Activated gamma-delta T cell treated with Interleukin-2 at 50 U/mL for 16 hours (primary cell): Measurements from ENCODE around the gene OR5L1.

Experiments used
- DNase-seq: peaks from one replicate; pipeline ENCODE4 v3.0.0-alpha.2; 2020

Gene OR5L1

DNA sequence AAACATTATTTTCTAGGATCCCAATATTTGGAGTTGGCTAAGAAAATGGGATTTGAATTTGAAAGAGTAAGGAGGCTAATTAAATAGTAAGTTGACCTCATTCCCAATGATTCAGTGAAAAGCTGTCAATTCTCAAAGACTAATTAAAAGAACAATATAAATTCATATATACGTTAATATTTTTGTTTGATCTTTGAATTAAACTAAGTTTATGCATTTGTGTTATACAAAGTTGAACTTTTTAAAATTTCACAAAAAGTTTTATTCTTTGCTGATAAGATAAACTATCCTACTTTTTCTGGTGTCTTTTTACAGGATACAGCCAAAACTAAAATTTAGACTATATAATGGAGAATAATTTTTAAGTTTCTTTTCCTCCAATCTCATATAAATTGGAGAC lies at the start of gene OR5L1:
Gene OR5L1, plus strand, starts transcription at position 301 of the 400 bp plus-strand sequence. CDS start 100 bp downstream, outside the sequence.
- no peak for DNase-seq

DNA sequence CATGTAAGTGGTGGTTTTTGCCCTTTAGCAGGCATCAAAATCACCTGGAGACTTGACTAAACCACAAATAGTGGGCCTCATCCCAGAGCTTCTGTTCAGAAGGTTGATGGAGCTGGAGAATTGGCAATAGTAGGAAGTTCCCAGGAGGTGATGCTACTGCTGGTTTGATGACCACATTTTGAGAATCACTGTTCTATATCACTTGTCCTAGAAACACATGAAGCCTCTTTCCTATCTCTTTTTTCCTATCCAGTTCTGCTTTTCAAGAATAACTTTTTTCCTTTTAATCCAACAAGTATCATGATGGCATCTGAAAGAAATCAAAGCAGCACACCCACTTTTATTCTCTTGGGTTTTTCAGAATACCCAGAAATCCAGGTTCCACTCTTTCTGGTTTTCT lies 38.0 kb upstream of the OR5L1 start, which contains the start of gene OR5D13:
Gene OR5D13, plus strand, starts transcription at position 301 of the 400 bp plus-strand sequence. Its CDS starts 0 bp downstream, at position 301.
- DNase-seq = no peak

DNA sequence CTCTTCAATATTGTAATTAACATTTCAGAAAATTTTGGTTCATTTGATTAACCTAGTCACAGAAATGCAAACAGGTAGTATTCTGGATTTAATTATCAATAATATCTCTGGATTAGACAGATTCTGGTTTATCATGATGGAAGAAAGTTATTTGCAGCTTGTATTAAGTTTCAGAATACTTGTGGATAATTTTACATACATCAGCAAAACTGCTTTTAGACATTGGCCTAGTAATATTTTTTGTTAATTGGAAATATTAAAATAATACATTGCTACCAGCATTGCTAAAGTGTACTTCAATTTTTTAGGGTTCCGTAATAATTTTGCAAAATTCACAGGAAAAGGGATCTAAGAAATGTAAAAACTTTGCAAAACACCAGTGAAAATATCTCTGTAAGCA lies 19.6 kb upstream of the OR5L1 start:
- no peak for DNase-seq

DNA sequence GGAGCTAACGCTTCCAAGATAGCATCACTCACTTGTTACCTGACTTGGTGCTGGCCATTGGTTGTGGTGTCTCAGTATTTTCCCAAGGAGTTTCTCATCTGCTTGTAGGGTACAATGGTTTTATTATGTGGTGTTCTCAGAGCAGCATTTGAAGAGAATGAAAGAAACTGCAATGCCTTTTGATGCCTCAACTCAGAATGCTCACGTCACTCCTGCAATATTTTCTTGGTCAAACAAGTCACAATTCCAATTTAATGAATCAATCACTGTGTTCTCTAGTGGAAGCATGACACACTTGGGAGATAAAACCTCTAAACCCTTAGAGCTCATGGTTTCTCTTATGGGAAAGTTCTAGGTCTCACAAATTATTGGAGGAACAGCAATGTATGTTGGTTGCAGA lies 17.8 kb upstream of the OR5L1 start:
- DNase-seq = no peak

DNA sequence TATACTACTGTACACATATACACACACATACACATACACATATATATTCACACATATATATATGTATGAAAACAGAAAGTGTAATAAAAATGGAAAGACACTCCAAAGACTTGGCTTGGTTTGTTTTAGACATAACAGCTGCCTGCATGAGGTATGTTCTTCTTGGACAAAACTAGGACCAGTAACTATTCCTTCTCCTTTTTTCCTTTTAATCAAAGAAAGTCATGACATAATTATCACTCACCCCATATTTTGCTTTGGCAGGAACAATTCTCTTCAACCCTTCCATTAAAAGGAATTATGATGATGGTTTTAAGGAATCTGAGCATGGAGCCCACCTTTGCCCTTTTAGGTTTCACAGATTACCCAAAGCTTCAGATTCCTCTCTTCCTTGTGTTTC lies 15.9 kb upstream of the OR5L1 start, which contains the start of gene OR5D14:
Gene OR5D14, plus strand, starts transcription at position 301 of the 400 bp plus-strand sequence. Its CDS starts 0 bp downstream, at position 301.
- DNase-seq = no peak

DNA sequence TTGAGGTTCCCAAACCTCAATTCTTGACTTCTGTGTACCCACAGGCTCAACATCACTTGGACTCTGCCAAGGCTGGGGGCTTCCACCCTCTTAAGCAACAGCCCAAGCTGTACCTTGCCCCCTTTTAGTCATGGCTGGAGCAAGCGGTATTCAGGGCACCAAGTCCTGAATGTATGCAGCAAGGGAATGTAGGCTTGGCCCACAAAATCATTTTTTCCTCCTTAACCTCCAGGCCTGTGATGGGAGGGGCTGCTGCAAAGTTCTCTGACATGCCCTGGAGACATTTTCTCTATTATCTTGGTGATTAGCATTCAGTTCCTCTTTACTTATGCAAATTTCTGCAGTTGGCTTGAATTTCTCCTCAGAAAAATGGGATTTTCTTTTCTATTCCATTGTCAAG lies 4.9 kb upstream of the OR5L1 start:
- no peak for DNase-seq

DNA sequence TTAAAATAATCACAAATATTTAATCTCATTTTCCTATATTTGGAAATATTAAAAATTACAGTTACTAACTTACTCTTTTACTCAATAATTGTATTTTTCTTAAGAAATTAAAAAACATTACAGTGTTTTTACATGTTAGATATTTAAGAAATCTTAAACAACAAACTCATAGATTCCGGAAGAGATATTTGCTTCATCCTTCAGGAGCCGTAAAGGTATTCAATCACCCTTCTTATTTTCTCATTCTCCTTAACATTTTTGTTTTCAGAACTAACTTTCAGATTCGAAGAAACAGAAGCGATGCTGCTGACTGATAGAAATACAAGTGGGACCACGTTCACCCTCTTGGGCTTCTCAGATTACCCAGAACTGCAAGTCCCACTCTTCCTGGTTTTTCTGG lies 8.2 kb downstream of the OR5L1 start, which contains the start of gene OR5D18:
Gene OR5D18, plus strand, starts transcription at position 301 of the 400 bp plus-strand sequence. Its CDS starts 0 bp downstream, at position 301.
- DNase-seq = no peak

DNA sequence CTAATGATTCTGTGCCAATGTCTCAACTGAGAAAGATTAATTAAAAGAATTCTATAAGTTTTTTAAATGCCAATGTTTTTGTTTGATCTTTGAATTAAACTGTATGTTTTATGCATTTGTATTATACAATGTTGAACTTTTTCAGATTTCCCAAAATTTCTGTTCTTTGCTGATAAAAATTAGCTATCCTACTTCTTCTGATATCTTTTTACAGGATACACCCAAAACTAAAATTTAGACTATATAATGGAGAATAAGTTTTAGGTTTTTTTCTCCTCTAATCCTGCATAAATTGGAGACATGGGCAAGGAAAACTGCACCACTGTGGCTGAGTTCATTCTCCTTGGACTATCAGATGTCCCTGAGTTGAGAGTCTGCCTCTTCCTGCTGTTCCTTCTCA lies 15.8 kb downstream of the OR5L1 start, which contains the start of gene OR5L2:
Gene OR5L2, plus strand, starts transcription at position 301 of the 400 bp plus-strand sequence. Its CDS starts 0 bp downstream, at position 301.
- DNase-seq = no peak

DNA sequence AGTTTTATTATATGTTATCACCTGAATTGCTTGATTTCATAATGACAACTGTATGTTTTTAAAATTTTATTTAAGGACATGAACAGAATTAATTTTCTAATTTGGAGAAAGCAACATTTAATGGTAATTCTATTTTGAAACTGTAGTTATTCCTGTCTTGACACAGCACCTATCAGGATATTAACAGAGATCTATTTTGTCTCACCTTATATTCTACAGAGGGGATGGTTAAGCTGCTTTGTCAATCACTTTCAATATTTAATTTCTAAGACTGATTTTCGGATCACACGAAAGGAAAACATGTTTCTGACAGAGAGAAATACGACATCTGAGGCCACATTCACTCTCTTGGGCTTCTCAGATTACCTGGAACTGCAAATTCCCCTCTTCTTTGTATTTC lies 27.3 kb downstream of the OR5L1 start, which contains the start of gene OR5D16:
Gene OR5D16, plus strand, starts transcription at position 301 of the 400 bp plus-strand sequence. Its CDS starts 0 bp downstream, at position 301.
- no peak for DNase-seq

DNA sequence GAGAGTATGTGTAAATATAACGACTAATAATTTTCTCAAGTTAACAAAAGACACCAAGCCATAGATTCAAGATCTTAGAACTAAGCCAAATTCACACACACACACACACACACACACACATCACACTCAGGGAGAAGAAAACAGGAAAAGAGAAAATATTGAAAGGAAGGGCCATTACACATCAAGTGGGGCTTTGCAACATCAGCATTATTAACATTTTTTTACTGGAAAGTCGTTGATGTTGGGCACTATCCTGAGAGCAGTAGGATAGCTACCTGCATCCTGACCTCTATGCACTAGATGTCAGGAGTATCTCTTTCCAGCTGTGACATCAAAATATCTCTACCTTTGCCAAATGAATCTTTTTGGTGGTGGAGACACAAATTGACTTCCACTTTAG lies 36.3 kb downstream of the OR5L1 start:
- no peak for DNase-seq

DNA sequence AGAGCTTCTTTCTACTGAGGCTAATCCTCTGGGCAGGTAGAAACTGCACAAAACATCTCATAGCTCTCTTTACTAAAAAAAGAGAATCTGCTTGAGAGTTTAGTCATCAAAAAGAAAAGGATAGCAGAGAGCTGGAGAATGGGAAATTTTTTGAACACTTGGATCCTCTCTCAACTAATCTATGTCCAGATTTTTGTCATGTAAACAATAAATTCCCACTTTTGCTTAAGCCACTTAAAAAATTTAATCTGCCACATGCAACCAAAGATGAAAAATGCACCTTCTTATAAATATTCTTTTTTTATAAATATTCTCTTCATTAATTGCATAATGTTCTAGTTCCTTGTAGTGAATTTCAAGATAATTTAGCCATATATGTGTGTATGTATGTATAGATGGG lies 37.9 kb downstream of the OR5L1 start:
- DNase-seq = no peak

DNA sequence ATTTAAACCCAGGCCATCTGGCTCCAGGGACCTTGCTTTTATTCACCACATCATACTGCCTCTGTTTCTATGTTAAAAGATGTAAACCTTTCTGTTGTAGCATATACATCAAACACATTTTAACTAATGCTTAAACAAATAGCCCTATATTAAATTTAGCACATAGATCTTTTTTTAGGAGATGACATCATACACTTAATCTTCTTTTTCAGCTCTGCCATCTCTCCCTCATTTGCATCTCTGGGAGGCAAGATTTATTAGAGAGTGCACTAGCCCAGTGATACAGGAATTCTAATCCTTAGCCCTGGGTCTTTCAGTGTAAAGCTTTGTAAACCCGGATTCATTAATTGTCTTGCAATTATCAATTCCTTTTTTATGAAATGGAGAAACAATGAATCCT lies 41.0 kb downstream of the OR5L1 start:
- DNase-seq = no peak

DNA sequence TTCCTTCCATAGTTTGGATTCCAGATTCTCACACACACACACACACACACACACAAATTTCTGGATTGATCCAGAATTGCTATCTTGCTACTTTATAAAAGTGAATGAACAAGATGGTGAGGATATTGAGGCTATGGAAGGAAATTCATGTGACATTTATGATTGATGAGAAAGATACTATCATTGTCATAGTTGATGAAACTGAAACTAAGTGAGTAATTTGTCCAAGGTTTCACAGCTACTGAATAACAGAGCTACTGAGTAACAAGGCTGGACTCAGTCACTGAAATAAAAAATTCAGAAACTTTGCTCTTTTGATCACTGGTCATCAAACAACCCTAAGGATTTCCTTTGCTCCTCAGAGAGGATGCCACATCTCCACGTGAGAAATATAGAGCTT lies 43.5 kb downstream of the OR5L1 start:
- DNase-seq = no peak
